KMS-11 (cell line): ENCODE measurements around the gene ATP1A4.

ENCODE experiments used
- H2AFZ ChIP-seq: fragments of 200-600 bp; sonication (generic); 2 replicates; pipeline ENCODE4 v1.6.1; 2016; ENCODE audit warnings: antibody characterized with exemption, mixed run types, low read depth
- H3K27ac ChIP-seq: fragments of 200-600 bp; sonication (generic); 2 replicates; pipeline ENCODE4 v1.6.1; 2016; ENCODE audit warnings: mild to moderate bottlenecking, mixed run types
- H3K27me3 ChIP-seq: fragments of 200-600 bp; sonication (generic); 2 replicates; pipeline ENCODE4 v1.6.1; 2017; ENCODE audit warnings: mild to moderate bottlenecking, low read depth, mixed run types, moderate library complexity; ENCODE audit not compliant: insufficient read depth
- H3K36me3 ChIP-seq: fragments of 200-600 bp; sonication (generic); 2 replicates; pipeline ENCODE4 v1.6.1; 2017; ENCODE audit warnings: mild to moderate bottlenecking, mixed run types; ENCODE audit not compliant: insufficient read depth
- H3K4me1 ChIP-seq: fragments of 200-600 bp; sonication (generic); 2 replicates; pipeline ENCODE4 v1.6.1; 2016; ENCODE audit warnings: mild to moderate bottlenecking, low read depth, mixed run types; ENCODE audit not compliant: poor library complexity, severe bottlenecking
- H3K4me2 ChIP-seq: fragments of 200-600 bp; sonication (generic); 2 replicates; pipeline ENCODE4 v1.7.0; 2016; ENCODE audit warnings: mild to moderate bottlenecking, mixed run types
- H3K4me3 ChIP-seq: fragments of 200-600 bp; sonication (generic); IDR thresholded peaks from 2 replicates; pipeline ENCODE4 v1.6.1; 2017; ENCODE audit warnings: low read depth, low read length, mixed read lengths; ENCODE audit not compliant: insufficient read depth
- H3K79me2 ChIP-seq: fragments of 200-600 bp; sonication (generic); 2 replicates; pipeline ENCODE4 v1.6.1; 2016; ENCODE audit warnings: low read depth, mixed run types; ENCODE audit not compliant: insufficient read depth
- H3K9ac ChIP-seq: fragments of 200-600 bp; sonication (generic); 2 replicates; pipeline ENCODE4 v1.6.1; 2016; ENCODE audit warnings: mild to moderate bottlenecking, mixed run types
- H4K20me1 ChIP-seq: fragments of 200-600 bp; sonication (generic); 2 replicates; pipeline ENCODE4 v1.6.1; 2016; ENCODE audit warnings: mild to moderate bottlenecking, mixed run types; ENCODE audit not compliant: insufficient read depth
- TF ChIP-seq, protein P1 (sequence below): fragments of 200-600 bp; sonication (generic); conservative IDR thresholded peaks from 2 replicates; pipeline ENCODE4 v1.6.1; 2017; ENCODE audit warnings: low read depth, mild to moderate bottlenecking, antibody characterized with exemption, low read length, moderate library complexity, mixed read lengths

The ATP1A4 gene

DNA sequence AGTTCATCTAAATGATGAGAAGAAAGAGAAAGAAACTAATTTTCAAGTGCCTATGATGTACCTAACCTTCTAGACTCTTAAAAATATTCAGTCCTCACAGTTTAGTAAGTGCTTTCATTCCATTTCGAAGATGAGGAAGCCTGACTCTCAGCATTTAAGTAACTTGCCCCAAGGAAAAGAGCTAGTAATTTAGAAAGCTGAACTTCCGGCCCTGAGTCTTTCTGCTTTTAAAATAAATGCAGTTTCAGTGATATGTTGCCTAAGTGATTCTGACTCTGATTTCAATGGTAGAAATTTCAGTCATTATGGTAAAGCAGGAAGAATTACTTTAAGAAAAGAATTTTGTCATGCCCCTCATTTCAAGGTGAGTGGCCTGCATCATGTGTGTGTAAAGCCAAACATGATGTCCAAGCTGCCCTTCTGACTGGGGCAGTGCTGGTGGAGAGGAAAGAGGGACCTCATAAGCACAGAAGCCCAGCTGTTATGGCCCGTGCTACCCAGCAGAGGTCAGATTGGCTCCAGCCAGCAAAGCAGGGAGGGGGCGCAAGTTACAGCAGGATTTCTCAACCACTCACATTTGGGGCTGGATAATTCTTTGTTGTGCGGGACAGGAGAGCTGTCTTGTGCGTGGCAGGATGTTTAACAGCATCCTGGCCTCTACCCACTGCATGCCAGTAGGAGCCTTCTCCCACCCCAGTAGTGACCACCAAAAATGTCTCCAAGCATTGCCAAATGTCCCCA, 10.7 kb downstream of the ATP1A4 start:
- no peaks in the 10 kb centered on the region for H3K27me3 ChIP-seq
- H3K4me2 ChIP-seq, result no peak overlapping the region
- no peaks in the 10 kb centered on the region for H3K36me3 ChIP-seq
- H3K9ac ChIP-seq, result no peak overlapping the region
- TF ChIP-seq, protein P1, sequence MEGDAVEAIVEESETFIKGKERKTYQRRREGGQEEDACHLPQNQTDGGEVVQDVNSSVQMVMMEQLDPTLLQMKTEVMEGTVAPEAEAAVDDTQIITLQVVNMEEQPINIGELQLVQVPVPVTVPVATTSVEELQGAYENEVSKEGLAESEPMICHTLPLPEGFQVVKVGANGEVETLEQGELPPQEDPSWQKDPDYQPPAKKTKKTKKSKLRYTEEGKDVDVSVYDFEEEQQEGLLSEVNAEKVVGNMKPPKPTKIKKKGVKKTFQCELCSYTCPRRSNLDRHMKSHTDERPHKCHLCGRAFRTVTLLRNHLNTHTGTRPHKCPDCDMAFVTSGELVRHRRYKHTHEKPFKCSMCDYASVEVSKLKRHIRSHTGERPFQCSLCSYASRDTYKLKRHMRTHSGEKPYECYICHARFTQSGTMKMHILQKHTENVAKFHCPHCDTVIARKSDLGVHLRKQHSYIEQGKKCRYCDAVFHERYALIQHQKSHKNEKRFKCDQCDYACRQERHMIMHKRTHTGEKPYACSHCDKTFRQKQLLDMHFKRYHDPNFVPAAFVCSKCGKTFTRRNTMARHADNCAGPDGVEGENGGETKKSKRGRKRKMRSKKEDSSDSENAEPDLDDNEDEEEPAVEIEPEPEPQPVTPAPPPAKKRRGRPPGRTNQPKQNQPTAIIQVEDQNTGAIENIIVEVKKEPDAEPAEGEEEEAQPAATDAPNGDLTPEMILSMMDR, result peak; percentile 43
- H3K4me1 ChIP-seq, result no peaks in the 10 kb centered on the region
- H2AFZ ChIP-seq, result no peak overlapping the region
- H3K79me2 ChIP-seq, result no peaks in the 10 kb centered on the region
- H3K27ac ChIP-seq, result no peak overlapping the region
- H3K4me3 ChIP-seq, result no peak overlapping the region
- H4K20me1 ChIP-seq, result no peaks in the 10 kb centered on the region

DNA sequence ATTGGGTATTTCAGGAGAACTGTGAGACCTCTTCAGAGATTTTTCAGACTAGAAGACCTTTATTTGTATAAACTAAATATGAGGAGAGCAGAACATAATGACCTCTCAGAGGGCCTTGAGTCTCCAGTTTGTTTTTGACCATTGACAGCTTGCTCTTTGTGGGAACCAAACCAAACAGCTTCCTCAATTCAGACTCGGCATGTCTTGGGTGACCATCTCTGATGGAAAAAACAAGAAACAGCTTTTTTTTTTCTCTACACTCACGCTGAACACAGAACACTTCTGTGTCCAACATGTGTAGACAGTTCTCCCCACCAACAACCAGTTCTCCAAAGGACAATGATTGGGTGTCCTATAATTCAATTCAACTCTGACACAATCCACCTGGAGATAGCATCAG, 11.5 kb downstream of the ATP1A4 start:
- Histone ChIP-seq H3K36me3 (no peaks in the 10 kb centered on the region), H2AFZ (no peak overlapping the region), H3K27ac (no peak overlapping the region), H3K27me3 (no peaks in the 10 kb centered on the region), H3K4me1 (no peaks in the 10 kb centered on the region), H4K20me1 (no peaks in the 10 kb centered on the region), H3K9ac (no peak overlapping the region), H3K4me3 (no peak overlapping the region), H3K4me2 (no peak overlapping the region), H3K79me2 (no peaks in the 10 kb centered on the region)
- TF ChIP-seq, protein P1, result no peak

DNA sequence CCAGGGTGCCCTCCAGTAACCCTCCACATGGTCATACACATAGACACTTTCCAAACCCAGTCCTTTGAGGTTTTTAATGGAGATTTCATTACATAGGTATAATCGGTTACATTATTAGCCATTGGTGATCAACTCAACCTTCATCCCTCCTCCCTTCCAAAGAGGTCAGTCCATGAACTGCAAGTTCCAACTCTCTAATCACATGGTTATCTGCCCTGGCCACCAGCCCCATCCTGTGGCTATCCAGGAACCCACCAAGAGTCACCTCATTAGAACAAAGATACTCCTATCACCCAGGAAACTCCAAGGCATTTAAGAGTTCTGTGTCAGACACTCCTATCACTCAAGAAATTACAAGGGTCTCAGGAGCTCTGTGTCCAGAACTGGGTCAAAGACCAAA, 12.2 kb downstream of the ATP1A4 start:
- Histone ChIP-seq H3K4me1 (no peaks in the 10 kb centered on the region), H3K4me2 (no peak overlapping the region), H3K9ac (no peak overlapping the region), H2AFZ (no peak overlapping the region), H3K27me3 (no peaks in the 10 kb centered on the region), H3K4me3 (no peak overlapping the region), H3K79me2 (no peaks in the 10 kb centered on the region), H4K20me1 (no peaks in the 10 kb centered on the region), H3K36me3 (no peaks in the 10 kb centered on the region), H3K27ac (no peak overlapping the region)
- TF ChIP-seq, protein P1, result no peak

DNA sequence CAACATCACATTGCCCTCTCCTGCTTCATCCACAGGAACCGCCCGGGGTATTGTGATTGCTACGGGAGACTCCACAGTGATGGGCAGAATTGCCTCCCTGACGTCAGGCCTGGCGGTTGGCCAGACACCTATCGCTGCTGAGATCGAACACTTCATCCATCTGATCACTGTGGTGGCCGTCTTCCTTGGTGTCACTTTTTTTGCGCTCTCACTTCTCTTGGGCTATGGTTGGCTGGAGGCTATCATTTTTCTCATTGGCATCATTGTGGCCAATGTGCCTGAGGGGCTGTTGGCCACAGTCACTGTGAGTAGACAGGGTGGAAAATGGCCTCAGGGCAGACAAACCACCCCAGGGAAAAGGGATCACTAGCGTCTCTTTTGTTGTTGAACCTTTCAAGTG, 12.7 kb downstream of the ATP1A4 start:
- TF ChIP-seq, protein P1, result no peak
- no peaks in the 10 kb centered on the region for H3K4me1 ChIP-seq

More for the DNA sequence above, 12.7 kb downstream of the ATP1A4 start:
- H3K27me3 ChIP-seq, result no peaks in the 10 kb centered on the region
- H3K9ac ChIP-seq, result no peak overlapping the region
- no peaks in the 10 kb centered on the region for H4K20me1 ChIP-seq
- H3K79me2 ChIP-seq, result no peaks in the 10 kb centered on the region
- no peak overlapping the region for H3K27ac ChIP-seq
- H2AFZ ChIP-seq, result no peak overlapping the region
- H3K4me2 ChIP-seq, result no peak overlapping the region
- H3K4me3 ChIP-seq, result no peak overlapping the region
- H3K36me3 ChIP-seq, result no peaks in the 10 kb centered on the region
